LHCN-M2 (cell line): ENCODE data around the gene PDGFRB. TPM values are rescaled to one million over a fixed set of nuclear protein-coding genes. Genes with fewer than 3 reads are reported as not detected.

ENCODE experiments used
- DNase-seq: peaks from one replicate; pipeline ENCODE4 v3.0.0-alpha.2; 2012; ENCODE audit warnings: low read depth
- total RNA-seq: library from RNA; depleted of rRNA; stranded (reverse); fragments of >200 nt; gene quantifications from 2 replicates; pipeline ENCODE4 v1.2.3, GENCODE V29; 2014

Gene PDGFRB
- total RNA-seq, 1 experiment from 2014 or later: 7.9 TPM

GRCh38 chr5:150163547-150164059 is 8.0 kb upstream of the PDGFRB start:
- DNase-seq: no peak

- no peak for DNase-seq
Observed at GRCh38 chr5:150163035-150163434, 7.4 kb upstream of the PDGFRB start.

GRCh38 chr5:150162142-150162513 is 6.5 kb upstream of the PDGFRB start:
- no peak for DNase-seq

GRCh38 chr5:150161242-150162141 is 5.8 kb upstream of the PDGFRB start:
- peak; percentile 52 for DNase-seq

GRCh38 chr5:150160448-150161081 is 4.9 kb upstream of the PDGFRB start:
- no peak for DNase-seq

- no peak for DNase-seq
Observed at GRCh38 chr5:150159741-150160179, 4.1 kb upstream of the PDGFRB start.

- DNase-seq: no peak
Observed at GRCh38 chr5:150159031-150159430, 3.4 kb upstream of the PDGFRB start.

GRCh38 chr5:150158170-150158949 is 2.7 kb upstream of the PDGFRB start:
- DNase-seq: no peak

GRCh38 chr5:150157168-150157567 is 1.5 kb upstream of the PDGFRB start:
- no peak for DNase-seq

- DNase-seq: no peak
Observed at GRCh38 chr5:150156540-150156939, 895 bp upstream of the PDGFRB start.

GRCh38 chr5:150156027-150156368 is 353 bp upstream of the PDGFRB start:
- no peak for DNase-seq

- DNase-seq: no peak
Observed at GRCh38 chr5:150154618-150155128, 972 bp downstream of the PDGFRB start.

- peak; percentile 31 for DNase-seq
Observed at GRCh38 chr5:150153957-150154617, 1.6 kb downstream of the PDGFRB start.

GRCh38 chr5:150153483-150153882 is 2.2 kb downstream of the PDGFRB start:
- no peak for DNase-seq

GRCh38 chr5:150152636-150153462 is 2.8 kb downstream of the PDGFRB start:
- no peak for DNase-seq

- no peak for DNase-seq
Observed at GRCh38 chr5:150149618-150150017, 6.0 kb downstream of the PDGFRB start.

- no peak for DNase-seq
Observed at GRCh38 chr5:150148117-150148927, 7.3 kb downstream of the PDGFRB start.

GRCh38 chr5:150147670-150148069 is 8.0 kb downstream of the PDGFRB start:
- DNase-seq: no peak

- DNase-seq: no peak
Observed at GRCh38 chr5:150146862-150147601, 8.6 kb downstream of the PDGFRB start.
